Suprapubic skin (tissue), 4 donors: Measurements from ENCODE around the gene GNPTAB.

Experiments used
- CTCF ChIP-seq, 2 donors: fragments of 200-600 bp in 1 of 2; fragments of 450-650 bp in 1 of 2; sonication (generic) in 1 of 2; IDR thresholded peaks; one replicate each; pipeline ENCODE4 v1.5.1; 2016 to 2019; ENCODE audit warnings: antibody characterized with exemption in 2 of 2, mild to moderate bottlenecking in 1 of 2, moderate library complexity in 1 of 2
- EP300 ChIP-seq: sonication (generic); formaldehyde crosslinking; IDR thresholded peaks from one replicate; pipeline ENCODE4 v1.6.1; 2017; ENCODE audit warnings: antibody characterized with exemption
- POLR2A ChIP-seq, 2 donors: fragments of 450-650 bp; IDR thresholded peaks; one replicate each; pipeline ENCODE4 v1.6.1; 2017; ENCODE audit warnings: antibody characterized with exemption in 2 of 2, mild to moderate bottlenecking in 2 of 2, moderate library complexity in 2 of 2
- POLR2AphosphoS5 ChIP-seq, 3 donors: sonication (generic); formaldehyde crosslinking; IDR thresholded peaks; one replicate each; pipeline ENCODE4 v1.6.1; 2017; ENCODE audit warnings: antibody characterized with exemption in 3 of 3

DNA sequence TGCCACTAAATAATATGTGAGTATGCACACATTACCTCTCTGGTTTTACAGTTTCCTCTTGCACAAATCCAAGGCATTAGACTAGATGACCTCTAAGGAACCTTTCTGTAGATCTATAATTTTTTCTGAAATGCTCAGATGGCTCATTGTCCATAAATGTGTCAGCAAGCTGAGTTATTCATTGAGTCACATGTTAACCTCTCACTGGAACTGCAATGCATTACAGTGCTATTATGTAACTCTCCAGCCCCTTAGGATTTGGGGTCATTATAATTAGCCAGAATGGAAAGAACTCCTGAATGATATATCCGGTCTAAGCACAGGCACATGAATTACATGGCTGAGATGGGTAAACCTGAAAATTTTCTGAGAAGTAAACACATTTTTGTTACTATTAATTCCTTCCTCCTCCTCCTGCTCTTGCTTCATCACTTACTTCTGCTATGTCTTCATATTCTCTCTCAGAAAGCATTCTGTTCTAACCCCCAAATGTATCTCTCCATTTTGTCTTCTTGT lies 26.3 kb upstream of the GNPTAB start:
- no peak for TF ChIP-seq CTCF (IDR thresholded peaks at IDR 0.05)
- TF ChIP-seq POLR2A (IDR thresholded peaks at IDR 0.05): no peak
- TF ChIP-seq POLR2AphosphoS5 (IDR thresholded peaks at IDR 0.05): no peak
- no peak for TF ChIP-seq EP300
